ENCODE measurements around the gene PRTG. TPM values are rescaled to one million over a fixed set of nuclear protein-coding genes. Genes with fewer than 3 reads are reported as not detected.
"Not testable (repeated sequence)": the region's sequence is repeated elsewhere in the genome, so short reads cannot be mapped to it uniquely, and the experiment has no call there.

Gene PRTG
- total RNA-seq, 1 donor, result 0.27 TPM

GRCh38 chr15:55707518-55707917, 35.4 kb downstream of the PRTG start:
- no peak for DNase-seq (ENCODE audit: low read depth in 2 of 3, low spot score in 2 of 3)

- peak in 1 of 3 donors; percentile 3 for DNase-seq (ENCODE audit: low read depth in 2 of 3, low spot score in 2 of 3)
Measured at GRCh38 chr15:55703873-55704301, 39.1 kb downstream of the PRTG start.

GRCh38 chr15:55700876-55701275, 42.1 kb downstream of the PRTG start:
- no peak for DNase-seq (ENCODE audit: low read depth in 2 of 3, low spot score in 2 of 3)

- DNase-seq (ENCODE audit: low read depth in 2 of 3, low spot score in 2 of 3), result no peak
Measured at GRCh38 chr15:55698653-55699052, 44.3 kb downstream of the PRTG start.

GRCh38 chr15:55696221-55696620, 46.7 kb downstream of the PRTG start:
- no peak for DNase-seq (ENCODE audit: low read depth in 2 of 3, low spot score in 2 of 3)

GRCh38 chr15:55695432-55695831, 47.5 kb downstream of the PRTG start:
- DNase-seq (ENCODE audit: low read depth in 2 of 3, low spot score in 2 of 3), result no peak

GRCh38 chr15:55694652-55695150, 48.3 kb downstream of the PRTG start:
- no peak for DNase-seq (ENCODE audit: low read depth in 2 of 3, low spot score in 2 of 3)

- not testable (repeated sequence) for DNase-seq (ENCODE audit: low read depth in 2 of 3, low spot score in 2 of 3)
Measured at GRCh38 chr15:55693116-55693515, 49.8 kb downstream of the PRTG start.

- DNase-seq (ENCODE audit: low read depth in 2 of 3, low spot score in 2 of 3), result no peak
Measured at GRCh38 chr15:55687792-55688191, 55.2 kb downstream of the PRTG start.

GRCh38 chr15:55685286-55685685, 57.7 kb downstream of the PRTG start:
- DNase-seq (ENCODE audit: low read depth in 2 of 3, low spot score in 2 of 3), result no peak

GRCh38 chr15:55683376-55683775, 59.6 kb downstream of the PRTG start:
- no peak for DNase-seq (ENCODE audit: low read depth in 2 of 3, low spot score in 2 of 3)

- DNase-seq (ENCODE audit: low read depth in 2 of 3, low spot score in 2 of 3), result no peak
Measured at GRCh38 chr15:55681631-55682030, 61.3 kb downstream of the PRTG start.

GRCh38 chr15:55676507-55676906, 66.4 kb downstream of the PRTG start:
- no peak for DNase-seq (ENCODE audit: low read depth in 2 of 3, low spot score in 2 of 3)

- DNase-seq (ENCODE audit: low read depth in 2 of 3, low spot score in 2 of 3), result no peak
Measured at GRCh38 chr15:55673287-55673686, 69.7 kb downstream of the PRTG start.

GRCh38 chr15:55669270-55669669, 73.7 kb downstream of the PRTG start:
- no peak for DNase-seq (ENCODE audit: low read depth in 2 of 3, low spot score in 2 of 3)

GRCh38 chr15:55665605-55666227, 77.2 kb downstream of the PRTG start:
- no peak for DNase-seq (ENCODE audit: low read depth in 2 of 3, low spot score in 2 of 3)

- DNase-seq (ENCODE audit: low read depth in 2 of 3, low spot score in 2 of 3), result no peak
Measured at GRCh38 chr15:55661428-55661827, 81.5 kb downstream of the PRTG start.

GRCh38 chr15:55660153-55660552, 82.8 kb downstream of the PRTG start:
- DNase-seq (ENCODE audit: low read depth in 2 of 3, low spot score in 2 of 3), result no peak

GRCh38 chr15:55659481-55659880, 83.5 kb downstream of the PRTG start:
- no peak for DNase-seq (ENCODE audit: low read depth in 2 of 3, low spot score in 2 of 3)

GRCh38 chr15:55658886-55659285, 84.1 kb downstream of the PRTG start:
- DNase-seq (ENCODE audit: low read depth in 2 of 3, low spot score in 2 of 3), result no peak

- no peak for DNase-seq (ENCODE audit: low read depth in 2 of 3, low spot score in 2 of 3)
Measured at GRCh38 chr15:55654561-55655031, 88.4 kb downstream of the PRTG start.

GRCh38 chr15:55652909-55653495, 90.0 kb downstream of the PRTG start:
- DNase-seq (ENCODE audit: low read depth in 2 of 3, low spot score in 2 of 3), result no peak

Data from hematopoietic multipotent progenitor cell (in vitro differentiated cells).